Eye (tissue), 1 donor: ENCODE data around the gene HOXB9.
A peak's percentile ranks its signal among the peaks of the same experiment; 100 is the strongest.

Source experiments
- DNase-seq: peaks from one replicate; pipeline ENCODE4 v3.0.0-alpha.2; 2015

Gene HOXB9

GRCh38 chr17:48639136-48639535 is 13.0 kb upstream of the HOXB9 start:
- DNase-seq: no peak

- DNase-seq: peak; percentile 7
Observed at GRCh38 chr17:48637323-48638260, 11.4 kb upstream of the HOXB9 start.

- peak; percentile 92 for DNase-seq
Observed at GRCh38 chr17:48636177-48637018, 10.2 kb upstream of the HOXB9 start.

GRCh38 chr17:48634493-48635208 is 8.5 kb upstream of the HOXB9 start:
- peak; percentile 30 for DNase-seq

GRCh38 chr17:48633266-48633677 is 7.1 kb upstream of the HOXB9 start:
- DNase-seq: no peak

GRCh38 chr17:48632579-48633265 is 6.6 kb upstream of the HOXB9 start:
- no peak for DNase-seq

GRCh38 chr17:48631693-48632578 is 5.8 kb upstream of the HOXB9 start:
- no peak for DNase-seq

- no peak for DNase-seq
Observed at GRCh38 chr17:48630925-48631692, 5.0 kb upstream of the HOXB9 start.

- DNase-seq: no peak
Observed at GRCh38 chr17:48630009-48630924, 4.1 kb upstream of the HOXB9 start.

- no peak for DNase-seq
Observed at GRCh38 chr17:48629411-48629759, 3.2 kb upstream of the HOXB9 start.

- no peak for DNase-seq
Observed at GRCh38 chr17:48628649-48629410, 2.7 kb upstream of the HOXB9 start.

- no peak for DNase-seq
Observed at GRCh38 chr17:48627623-48628521, 1.7 kb upstream of the HOXB9 start.

- no peak for DNase-seq
Observed at GRCh38 chr17:48627118-48627597, 1.0 kb upstream of the HOXB9 start.

- DNase-seq: no peak
Observed at GRCh38 chr17:48625495-48626244, 488 bp downstream of the HOXB9 start.

- peak; percentile 60 for DNase-seq
Observed at GRCh38 chr17:48624544-48625494, 1.3 kb downstream of the HOXB9 start.
